ENCODE results near the gene GPM6B.

GPM6B gene

GRCh38 chrX:13754765-13755164, 62.1 kb downstream of the GPM6B start:
- no peak for TF ChIP-seq CTCF (conservative IDR thresholded peaks at IDR 0.05; ENCODE audit: control insufficient read depth, insufficient read depth, low read depth, low read length)
- DNase-seq (ENCODE audit: low read depth): no peak
- no peak overlapping the region for H3K4me3 ChIP-seq (ENCODE audit: control insufficient read depth, low read depth, low read length)

- no peak for TF ChIP-seq CTCF (conservative IDR thresholded peaks at IDR 0.05; ENCODE audit: control insufficient read depth, insufficient read depth, low read depth, low read length)
- H3K4me3 ChIP-seq (ENCODE audit: control insufficient read depth, low read depth, low read length): no peak overlapping the region
- DNase-seq (ENCODE audit: low read depth): no peak
Observed at GRCh38 chrX:13752646-13753045, 64.2 kb downstream of the GPM6B start.

- no peak for TF ChIP-seq CTCF (conservative IDR thresholded peaks at IDR 0.05; ENCODE audit: control insufficient read depth, insufficient read depth, low read depth, low read length)
- no peak for DNase-seq (ENCODE audit: low read depth)
- H3K4me3 ChIP-seq (ENCODE audit: control insufficient read depth, low read depth, low read length): no peak overlapping the region
Observed at GRCh38 chrX:13752141-13752540, 64.8 kb downstream of the GPM6B start.

GRCh38 chrX:13750812-13751211, 66.1 kb downstream of the GPM6B start:
- H3K4me3 ChIP-seq (ENCODE audit: control insufficient read depth, low read depth, low read length): no peak overlapping the region
- DNase-seq (ENCODE audit: low read depth): no peak
- TF ChIP-seq CTCF (conservative IDR thresholded peaks at IDR 0.05; ENCODE audit: control insufficient read depth, insufficient read depth, low read depth, low read length): no peak

GRCh38 chrX:13750204-13750603, 66.7 kb downstream of the GPM6B start:
- no peak overlapping the region for H3K4me3 ChIP-seq (ENCODE audit: control insufficient read depth, low read depth, low read length)
- TF ChIP-seq CTCF (conservative IDR thresholded peaks at IDR 0.05; ENCODE audit: control insufficient read depth, insufficient read depth, low read depth, low read length): peak; percentile 72
- DNase-seq (ENCODE audit: low read depth): peak; percentile 64

- no peak overlapping the region for H3K4me3 ChIP-seq (ENCODE audit: control insufficient read depth, low read depth, low read length)
- peak; percentile 43 for DNase-seq (ENCODE audit: low read depth)
- no peak for TF ChIP-seq CTCF (conservative IDR thresholded peaks at IDR 0.05; ENCODE audit: control insufficient read depth, insufficient read depth, low read depth, low read length)
Observed at GRCh38 chrX:13748486-13748885, 68.4 kb downstream of the GPM6B start.

GRCh38 chrX:13747836-13748235, 69.1 kb downstream of the GPM6B start:
- TF ChIP-seq CTCF (conservative IDR thresholded peaks at IDR 0.05; ENCODE audit: control insufficient read depth, insufficient read depth, low read depth, low read length): peak; percentile 62
- no peak overlapping the region for H3K4me3 ChIP-seq (ENCODE audit: control insufficient read depth, low read depth, low read length)
- peak; percentile 81 for DNase-seq (ENCODE audit: low read depth)

All from fibroblast of mammary gland (primary cell).